Stomach (tissue), 4 donors: Measurements from ENCODE around the gene HERPUD1.

Source experiments
- EP300 ChIP-seq: sonication (generic); formaldehyde crosslinking; IDR thresholded peaks from one replicate; pipeline ENCODE4 v1.6.1; 2017; ENCODE audit warnings: antibody characterized with exemption
- TF ChIP-seq, protein P1 (sequence below), 7 experiments: fragments of 450-650 bp in 4 of 7; fragments of 200-600 bp in 3 of 7; sonication (generic) in 3 of 7; IDR thresholded peaks; one replicate each; pipeline ENCODE4 v1.5.1; 2016 to 2019; ENCODE audit warnings: antibody characterized with exemption in 7 of 7, control low read depth in 2 of 7, mild to moderate bottlenecking in 1 of 7

DNA sequence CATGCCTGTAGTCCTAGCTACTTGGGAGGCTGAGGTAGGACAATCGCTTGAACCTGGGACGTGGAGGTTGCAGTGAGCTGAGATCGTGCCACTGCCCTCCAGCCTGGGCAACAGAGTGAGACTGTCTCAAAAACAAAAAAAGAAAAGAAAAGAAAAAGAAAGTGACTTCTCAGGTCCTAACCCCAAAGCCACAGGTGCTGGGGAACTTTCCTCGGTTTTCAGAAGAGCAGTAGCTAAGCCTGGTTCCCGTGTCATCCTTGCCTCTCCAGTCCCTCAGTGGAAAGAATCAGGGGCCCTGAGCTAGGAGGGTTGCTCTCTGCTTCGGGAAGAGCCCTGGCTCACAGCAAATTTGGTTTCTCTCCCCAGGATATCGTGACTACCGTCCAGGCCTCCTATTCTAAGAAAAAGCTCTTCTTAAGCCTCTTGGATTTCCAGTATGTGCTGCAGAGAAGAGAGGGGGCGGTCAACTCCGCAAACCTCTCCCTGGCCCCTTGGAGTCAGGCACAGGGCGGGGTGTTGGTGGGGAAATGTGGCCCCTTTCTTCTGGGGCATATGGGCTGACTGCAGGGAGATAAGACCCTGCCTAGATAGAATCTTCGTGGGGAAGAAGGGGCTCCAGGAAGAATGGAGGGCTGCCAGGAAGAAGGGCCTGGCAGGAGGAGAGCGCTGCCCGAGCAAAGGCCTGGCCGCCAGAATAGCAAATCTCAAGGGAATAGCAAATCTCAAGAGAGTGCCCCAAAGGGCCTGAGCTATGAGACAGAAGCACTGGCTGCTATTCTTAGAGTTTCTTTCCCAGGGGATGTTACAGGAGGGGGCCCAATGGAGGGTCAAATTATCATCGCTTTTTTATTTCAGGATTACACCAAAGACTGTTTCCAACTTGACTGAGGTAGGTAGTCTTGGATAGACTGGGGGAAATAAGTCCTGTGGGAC, 49.1 kb downstream of the HERPUD1 start:
- TF ChIP-seq, protein P1, sequence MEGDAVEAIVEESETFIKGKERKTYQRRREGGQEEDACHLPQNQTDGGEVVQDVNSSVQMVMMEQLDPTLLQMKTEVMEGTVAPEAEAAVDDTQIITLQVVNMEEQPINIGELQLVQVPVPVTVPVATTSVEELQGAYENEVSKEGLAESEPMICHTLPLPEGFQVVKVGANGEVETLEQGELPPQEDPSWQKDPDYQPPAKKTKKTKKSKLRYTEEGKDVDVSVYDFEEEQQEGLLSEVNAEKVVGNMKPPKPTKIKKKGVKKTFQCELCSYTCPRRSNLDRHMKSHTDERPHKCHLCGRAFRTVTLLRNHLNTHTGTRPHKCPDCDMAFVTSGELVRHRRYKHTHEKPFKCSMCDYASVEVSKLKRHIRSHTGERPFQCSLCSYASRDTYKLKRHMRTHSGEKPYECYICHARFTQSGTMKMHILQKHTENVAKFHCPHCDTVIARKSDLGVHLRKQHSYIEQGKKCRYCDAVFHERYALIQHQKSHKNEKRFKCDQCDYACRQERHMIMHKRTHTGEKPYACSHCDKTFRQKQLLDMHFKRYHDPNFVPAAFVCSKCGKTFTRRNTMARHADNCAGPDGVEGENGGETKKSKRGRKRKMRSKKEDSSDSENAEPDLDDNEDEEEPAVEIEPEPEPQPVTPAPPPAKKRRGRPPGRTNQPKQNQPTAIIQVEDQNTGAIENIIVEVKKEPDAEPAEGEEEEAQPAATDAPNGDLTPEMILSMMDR (IDR thresholded peaks at IDR 0.05) = no peak
- TF ChIP-seq EP300 = no peak
